ENCODE data around the gene ATP9A. TPM values are rescaled to one million over a fixed set of nuclear protein-coding genes. Genes with fewer than 3 reads are reported as not detected.

The ATP9A gene
- total and polyA plus RNA-seq, 2 of the 4 experiments (the other 2 are of a cell fraction), result 10.6 to 22.4 TPM

GRCh38 chr20:51763965-51764602 lies 4.1 kb downstream of the ATP9A start (continued):
- no peak for TF ChIP-seq MAZ (IDR thresholded peaks at IDR 0.05; ENCODE audit: borderline replicate concordance, low read depth, low read length)

GRCh38 chr20:51760905-51761546 lies 7.2 kb downstream of the ATP9A start:
- ChIA-PET POLR2A (ENCODE audit: unreplicated experiment) (no interaction called here), CTCF (interaction anchor here (0.6 to 1.9 kb wide), 3 partner anchors 11 to 187 kb away, joined by 3 to 4 read pairs (median 3); no protein-coding TSS in a partner anchor)
- Histone ChIP-seq H3K56ac (ENCODE audit: extremely low read depth, insufficient read depth, low read length) (no peak overlapping the region), H3K9me3 (ENCODE audit: control insufficient read depth, insufficient read depth, low read length) (no peaks in the 10 kb centered on the region; the same call in 1 of the 2 replicates), H2BK20ac (ENCODE audit: low read depth, low read length) (peak overlapping the region; percentile 76; the same call in 1 of the 2 replicates), H3K9me1 (ENCODE audit: insufficient read depth, low read length) (peaks cover 9% of the 10 kb centered on the region), H2BK5ac (ENCODE audit: low read depth, low read length, poor library complexity, severe bottlenecking) (peak overlapping the region; percentile 67), H3K14ac (replicated peaks; ENCODE audit: low read depth, low read length) (no peak overlapping the region), H3K4me2 (ENCODE audit: low read depth, low read length) (peak overlapping the region; percentile 49; the same call in 1 of the 2 replicates), H3K4ac (ENCODE audit: low read depth, low read length) (peak overlapping the region; percentile 75), H3K27ac (ENCODE audit: insufficient read depth, low read length) (peak overlapping the region; percentile 58), H4K20me1 (ENCODE audit: insufficient read depth, low read length) (no peaks in the 10 kb centered on the region), H3K23ac (ENCODE audit: low read depth, low read length) (no peak overlapping the region), H3K9ac (ENCODE audit: low read depth, low read length) (no peak overlapping the region), H2AK5ac (ENCODE audit: low read depth, low read length) (peak overlapping the region; percentile 63; the same call in 1 of the 2 replicates), H2BK120ac (ENCODE audit: low read depth, low read length) (peak overlapping the region; percentile 80; the same call in 1 of the 2 replicates), H2BK15ac (ENCODE audit: low read depth, low read length) (no peak overlapping the region; the same call in 2 of the 3 replicates), H3K4me1 (ENCODE audit: control insufficient read depth, insufficient read depth, low read length) (peaks cover 8% of the 10 kb centered on the region), H4K91ac (ENCODE audit: insufficient read depth, low read depth, low read length) (no peak overlapping the region; the same call in 1 of the 2 replicates), H2AFZ (replicated peaks; ENCODE audit: low read length, poor library complexity) (peak overlapping the region; percentile 81), H3K18ac (ENCODE audit: low read depth, low read length) (no peak overlapping the region), H3K27me3 (ENCODE audit: control insufficient read depth, insufficient read depth, low read length) (no peaks in the 10 kb centered on the region), H3K36me3 (ENCODE audit: control insufficient read depth, insufficient read depth, low read length) (0 out of 2 replicates have a peak, but pooled peaks cover 2% of the 10 kb centered on the region), H4K8ac (ENCODE audit: low read depth in 2 of 2, low read length in 2 of 2) (peak overlapping the region in 1 of 2 experiments; percentile 86; a peak in 1 of 4 replicates), H3K79me1 (ENCODE audit: low read depth in 1 of 2, low read length in 2 of 2) (peaks cover 16 to 75% of the 10 kb centered on the region in 2 experiments), H3K4me3 (ENCODE audit: insufficient read depth, low read depth, low read length) (no peak overlapping the region), H4K5ac (ENCODE audit: low read depth, low read length) (no peak overlapping the region), H2AK9ac (replicated peaks; ENCODE audit: low read depth, low read length, poor library complexity) (no peak overlapping the region)
- in situ Hi-C loops (cut with MboI; ENCODE audit: low sequenced_read_pairs) (loop anchor here (10.0 to 25.0 kb wide), 2 partner anchors 116 to 774 kb away; no protein-coding TSS in a partner anchor), intact Hi-C loops (cut with micrococcal nuclease) (loop anchor here (10.0 kb wide), 1 partner anchor 116 kb away; no protein-coding TSS in a partner anchor), dilution Hi-C loops (cut with HindIII; ENCODE audit: low sequenced_read_pairs, unreplicated experiment) (no loop called here)
- TF ChIP-seq RFX5 (IDR thresholded peaks at IDR 0.05; ENCODE audit: low read depth, low read length) (no peak), NFE2L2 (IDR thresholded peaks at IDR 0.05; ENCODE audit: low read depth, low read length) (no peak), BHLHE40 (IDR thresholded peaks at IDR 0.05; ENCODE audit: low read depth, low read length) (0 out of 2 replicates have a peak, but pooled peaks have one; percentile 14), MAFK (IDR thresholded peaks at IDR 0.05; ENCODE audit: low read depth, low read length) (peak; percentile 96), FOS (IDR thresholded peaks at IDR 0.05; ENCODE audit: low read depth, low read length) (peak; percentile 83), RCOR1 (IDR thresholded peaks at IDR 0.05; ENCODE audit: insufficient replicate concordance, low read length) (no peak)
- TF ChIP-seq, protein P1, sequence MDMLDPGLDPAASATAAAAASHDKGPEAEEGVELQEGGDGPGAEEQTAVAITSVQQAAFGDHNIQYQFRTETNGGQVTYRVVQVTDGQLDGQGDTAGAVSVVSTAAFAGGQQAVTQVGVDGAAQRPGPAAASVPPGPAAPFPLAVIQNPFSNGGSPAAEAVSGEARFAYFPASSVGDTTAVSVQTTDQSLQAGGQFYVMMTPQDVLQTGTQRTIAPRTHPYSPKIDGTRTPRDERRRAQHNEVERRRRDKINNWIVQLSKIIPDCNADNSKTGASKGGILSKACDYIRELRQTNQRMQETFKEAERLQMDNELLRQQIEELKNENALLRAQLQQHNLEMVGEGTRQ (IDR thresholded peaks at IDR 0.05; ENCODE audit: low read depth, low read length), result no peak
- peak; percentile 94 for ATAC-seq (ENCODE audit: low read depth)
- BruUV-seq (replicated peaks), result no TSS peak
- WGBS, 2 experiments (ENCODE audit: extremely low coverage in 2 of 2, insufficient read length in 1 of 2), result 0% methylated on average over 2 of the region's 14 CpGs; no CpG with 5 or more reads in 1 of the 2 experiments
- DNase-seq, result peak; percentile 96
